ENCODE measurements around the gene ACP7. TPM values are rescaled to one million over a fixed set of nuclear protein-coding genes. Genes with fewer than 3 reads are reported as not detected.
"Not testable (repeated sequence)": the region's sequence is repeated elsewhere in the genome, so short reads cannot be mapped to it uniquely, and the experiment has no call there.

The ACP7 gene
- polyA plus RNA-seq, 1 donor from 2014 or later = not detected

- Mint-ChIP-seq H3K27ac (no peak overlapping the region), H3K9me3 (no peaks in the 10 kb centered on the region), H3K4me1 (no peaks in the 10 kb centered on the region)
Observed at GRCh38 chr19:39110263-39110967, 26.2 kb downstream of the ACP7 start.

DNA sequence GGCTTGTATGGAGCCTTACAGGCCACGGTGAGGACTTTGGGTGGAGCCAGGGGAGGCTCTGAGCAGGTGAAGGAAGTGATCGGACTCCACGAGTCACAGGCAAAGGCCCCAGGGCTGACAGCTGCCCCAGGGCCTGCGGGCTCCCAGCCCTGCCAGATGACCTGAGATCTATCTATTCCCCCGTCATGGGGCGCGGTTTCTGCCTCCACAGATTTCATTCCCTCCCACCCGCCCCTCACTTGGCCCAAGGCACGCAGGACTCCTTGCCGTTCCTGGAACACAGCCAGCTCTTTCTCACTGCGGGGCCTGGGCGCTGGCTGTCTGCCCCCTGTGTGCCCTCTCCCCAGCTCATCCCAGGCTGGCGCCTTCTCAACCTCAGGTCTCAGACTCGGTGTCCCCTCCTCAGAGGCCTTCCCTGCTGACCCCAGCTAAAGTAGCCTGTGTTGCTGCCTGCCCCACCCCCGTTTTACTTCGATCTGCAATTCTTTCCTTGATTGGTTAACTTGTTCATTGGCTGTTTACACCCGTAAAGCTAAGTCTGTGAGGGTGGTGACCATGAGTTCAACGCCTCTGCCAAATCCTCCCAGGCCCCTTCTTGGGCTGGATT, 27.5 kb downstream of the ACP7 start:
- Mint-ChIP-seq H3K9me3 (no peaks in the 10 kb centered on the region), H3K4me3 (no peak overlapping the region), H3K4me1 (no peaks in the 10 kb centered on the region), H3K27ac (peak overlapping the region in 1 of 3 donors; percentile 67), H3K27me3 (peaks cover 10% of the 10 kb centered on the region), H3K36me3 (peaks cover 1% of the 10 kb centered on the region)

More at GRCh38 chr19:39110263-39110967, 26.2 kb downstream of the ACP7 start:
- Mint-ChIP-seq H3K27me3 (peaks cover 9% of the 10 kb centered on the region), H3K36me3 (peaks cover 1% of the 10 kb centered on the region), H3K4me3 (no peak overlapping the region)

DNA sequence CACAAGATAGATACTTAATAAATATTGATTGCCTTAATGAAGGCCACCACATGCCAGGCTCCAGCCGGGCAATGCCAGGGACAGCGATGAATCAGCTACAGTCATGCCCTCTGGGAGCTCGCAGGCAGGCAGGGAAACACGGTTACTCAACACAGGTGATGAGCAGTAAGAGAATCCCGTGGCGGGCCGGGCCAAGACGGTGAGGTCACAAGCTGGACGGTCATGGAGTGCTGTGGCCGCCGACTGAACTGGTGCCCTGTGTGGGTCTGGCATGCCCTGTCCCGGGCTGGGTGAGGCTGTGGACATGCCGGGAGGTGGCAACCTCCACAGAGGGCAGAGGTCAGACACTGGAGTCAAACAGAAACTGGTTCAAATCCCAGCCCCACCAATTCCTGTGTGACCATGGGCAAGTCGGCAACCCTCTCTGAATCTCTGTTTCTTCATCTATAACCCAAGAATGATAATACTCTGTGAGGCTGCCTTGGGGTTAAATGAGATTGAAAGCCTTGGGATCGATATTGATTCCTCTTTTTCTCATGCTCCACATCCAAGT, 28.2 kb downstream of the ACP7 start:
- Mint-ChIP-seq H3K27me3 (peaks cover 10% of the 10 kb centered on the region), H3K4me1 (no peaks in the 10 kb centered on the region), H3K9me3 (no peaks in the 10 kb centered on the region), H3K36me3 (peaks cover 1% of the 10 kb centered on the region), H3K4me3 (no peak overlapping the region), H3K27ac (peak overlapping the region in 1 of 3 donors; percentile 67)

DNA sequence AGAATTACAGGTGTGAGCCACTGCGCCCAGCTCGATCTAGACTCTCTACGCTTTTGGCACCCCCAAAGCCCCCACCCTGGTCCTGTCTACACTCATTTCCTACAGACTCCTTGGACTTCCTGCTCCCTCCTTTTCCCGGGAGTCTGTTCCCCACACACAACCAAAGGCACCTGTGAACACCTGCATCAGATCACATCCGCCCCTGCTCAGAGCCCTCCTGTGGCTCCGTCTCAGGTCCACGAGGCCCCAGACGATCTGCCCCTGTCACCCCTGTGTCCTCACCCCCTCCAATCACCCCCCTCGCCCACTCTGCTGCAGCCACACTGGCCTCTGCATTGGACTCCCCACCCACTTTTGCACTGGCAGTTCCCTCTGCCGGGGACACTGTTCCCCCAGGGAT, 29.0 kb downstream of the ACP7 start:
- H3K27me3 Mint-ChIP-seq = peaks cover 10% of the 10 kb centered on the region
- H3K36me3 Mint-ChIP-seq = peaks cover 1% of the 10 kb centered on the region
- no peak overlapping the region for H3K27ac Mint-ChIP-seq
- peak overlapping the region in 1 of 4 donors; percentile 81 for H3K4me3 Mint-ChIP-seq
- no peaks in the 10 kb centered on the region for H3K9me3 Mint-ChIP-seq
- no peaks in the 10 kb centered on the region for H3K4me1 Mint-ChIP-seq

DNA sequence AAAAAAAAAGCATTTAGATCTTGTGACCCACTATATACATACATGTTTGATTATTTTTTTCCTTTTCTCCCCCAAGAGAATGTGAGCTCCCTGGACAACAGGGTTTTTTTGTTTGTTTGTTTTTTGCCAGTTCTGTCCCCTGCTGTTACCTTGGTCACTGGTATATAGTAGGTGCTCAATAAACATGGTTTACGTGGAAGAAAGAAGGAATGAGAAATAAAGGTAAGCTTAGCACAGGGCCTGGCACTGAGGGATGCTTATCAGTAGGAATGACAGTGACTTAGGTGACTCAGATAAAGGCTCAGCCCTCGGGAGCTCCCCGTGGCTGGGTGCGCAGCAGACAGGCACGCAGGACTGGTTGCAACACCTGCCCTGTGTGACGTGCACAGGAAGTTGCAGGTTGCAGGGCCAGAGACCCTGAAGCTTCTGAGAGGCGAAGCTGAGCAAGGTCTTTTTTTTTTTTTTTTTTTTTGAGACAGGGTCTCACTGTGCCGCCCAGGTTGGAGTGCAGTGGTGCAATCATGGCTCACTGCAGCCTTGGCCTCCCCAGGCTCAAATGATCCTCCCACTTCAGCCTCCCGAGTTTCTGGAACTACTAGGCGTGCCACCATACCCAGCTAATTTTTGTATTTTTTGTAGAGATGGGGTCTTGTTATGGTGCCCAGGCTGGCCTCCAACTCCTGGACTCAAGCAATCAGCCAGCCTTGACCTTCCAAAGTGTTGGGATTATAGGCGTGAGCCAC, 31.1 kb downstream of the ACP7 start:
- H3K4me1 Mint-ChIP-seq = no peaks in the 10 kb centered on the region
- H3K36me3 Mint-ChIP-seq = peaks cover 1% of the 10 kb centered on the region
- H3K27me3 Mint-ChIP-seq = peaks cover 11% of the 10 kb centered on the region
- no peak overlapping the region for H3K4me3 Mint-ChIP-seq
- H3K27ac Mint-ChIP-seq = no peak overlapping the region
- H3K9me3 Mint-ChIP-seq = no peaks in the 10 kb centered on the region

- not testable (repeated sequence) for H3K36me3 Mint-ChIP-seq, H3K27ac Mint-ChIP-seq, H3K4me3 Mint-ChIP-seq, H3K27me3 Mint-ChIP-seq, H3K9me3 Mint-ChIP-seq, H3K4me1 Mint-ChIP-seq
Observed at GRCh38 chr19:39117023-39117422, 32.9 kb downstream of the ACP7 start.

GRCh38 chr19:39119830-39120229, 35.7 kb downstream of the ACP7 start:
- H3K27ac Mint-ChIP-seq = no peak overlapping the region
- peaks cover 4% of the 10 kb centered on the region for H3K27me3 Mint-ChIP-seq
- H3K9me3 Mint-ChIP-seq = no peaks in the 10 kb centered on the region
- peaks cover 9 to 13% (median 12%) of the 10 kb centered on the region in 3 donors for H3K4me1 Mint-ChIP-seq
- H3K36me3 Mint-ChIP-seq = no peaks in the 10 kb centered on the region
- no peak overlapping the region for H3K4me3 Mint-ChIP-seq

GRCh38 chr19:39122934-39123731, 39.0 kb downstream of the ACP7 start:
- Mint-ChIP-seq H3K27me3 (peaks cover 1% of the 10 kb centered on the region), H3K27ac (no peak overlapping the region), H3K4me1 (peaks cover 21 to 24% (median 21%) of the 10 kb centered on the region in 3 donors), H3K9me3 (no peaks in the 10 kb centered on the region), H3K4me3 (peak overlapping the region in 2 of 4 donors; percentile 74 to 86), H3K36me3 (peaks cover 2% of the 10 kb centered on the region)

- Mint-ChIP-seq H3K27me3 (peaks cover 1% of the 10 kb centered on the region), H3K27ac (peak overlapping the region; percentile 40 to 92 (median 74)), H3K4me1 (peaks cover 21 to 25% (median 25%) of the 10 kb centered on the region in 3 donors), H3K4me3 (peak overlapping the region; percentile 43 to 99 (median 62)), H3K9me3 (no peaks in the 10 kb centered on the region), H3K36me3 (peaks cover 2% of the 10 kb centered on the region)
Observed at GRCh38 chr19:39124136-39124764, 40.1 kb downstream of the ACP7 start.

GRCh38 chr19:39125199-39125553, 41.0 kb downstream of the ACP7 start:
- Mint-ChIP-seq H3K27me3 (no peaks in the 10 kb centered on the region), H3K27ac (peak overlapping the region; percentile 92 to 97 (median 95)), H3K36me3 (peaks cover 2% of the 10 kb centered on the region), H3K4me3 (peak overlapping the region; percentile 96 to 99 (median 98)), H3K4me1 (peaks cover 21 to 29% (median 28%) of the 10 kb centered on the region in 3 donors), H3K9me3 (no peaks in the 10 kb centered on the region)

DNA sequence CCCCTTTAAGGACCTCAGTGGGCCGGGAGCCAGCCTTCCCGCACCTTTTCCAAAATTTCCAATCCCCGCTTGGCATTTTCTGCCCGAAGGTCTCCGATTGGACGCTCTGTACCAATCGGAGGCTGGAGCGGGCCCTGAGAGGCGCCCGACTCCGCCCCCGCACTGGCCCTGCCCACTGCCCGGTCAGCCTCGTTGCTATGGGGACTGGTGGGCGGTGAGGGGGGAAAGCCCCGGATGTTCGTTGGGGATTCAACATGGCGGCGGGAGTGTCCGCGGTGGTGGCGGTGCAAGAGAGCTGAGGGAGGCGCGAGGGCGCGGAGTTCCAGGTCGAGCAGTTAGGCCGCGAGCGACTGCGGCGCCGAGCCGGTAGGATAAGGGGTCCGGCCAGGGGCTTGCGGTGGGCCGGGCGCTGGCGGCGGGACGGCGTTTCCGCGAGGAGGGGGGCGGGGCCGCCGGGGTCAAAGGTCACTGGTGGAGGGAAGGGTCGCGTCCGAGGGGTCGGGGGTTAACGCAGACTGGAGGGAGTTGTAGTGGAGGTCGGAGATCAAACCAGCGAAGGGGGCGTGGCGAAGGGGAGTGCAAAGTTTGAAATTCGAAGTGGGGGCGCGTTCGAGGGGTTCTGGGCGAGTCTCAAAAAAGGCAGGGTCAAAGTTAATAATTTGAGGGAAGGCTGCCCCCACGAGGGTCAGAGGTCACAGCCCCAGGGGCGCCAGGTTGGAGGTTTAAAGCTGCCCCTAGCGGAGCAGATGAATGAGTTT, 41.6 kb downstream of the ACP7 start, which contains the start of gene PAK4:
Gene PAK4, plus strand, starts transcription at position 233 of the 758 bp plus-strand sequence. CDS start 43,768 bp downstream, outside the sequence.
- peaks cover 2% of the 10 kb centered on the region for H3K36me3 Mint-ChIP-seq
- no peaks in the 10 kb centered on the region for H3K9me3 Mint-ChIP-seq
- H3K27ac Mint-ChIP-seq = peak within 1 kb of the TSS; percentile 92 to 97 (median 95)
- peaks cover 21 to 32% (median 29%) of the 10 kb centered on the region in 3 donors for H3K4me1 Mint-ChIP-seq
- peak within 1 kb of the TSS; percentile 96 to 99 (median 98) for H3K4me3 Mint-ChIP-seq
- no peaks in the 10 kb centered on the region for H3K27me3 Mint-ChIP-seq

DNA sequence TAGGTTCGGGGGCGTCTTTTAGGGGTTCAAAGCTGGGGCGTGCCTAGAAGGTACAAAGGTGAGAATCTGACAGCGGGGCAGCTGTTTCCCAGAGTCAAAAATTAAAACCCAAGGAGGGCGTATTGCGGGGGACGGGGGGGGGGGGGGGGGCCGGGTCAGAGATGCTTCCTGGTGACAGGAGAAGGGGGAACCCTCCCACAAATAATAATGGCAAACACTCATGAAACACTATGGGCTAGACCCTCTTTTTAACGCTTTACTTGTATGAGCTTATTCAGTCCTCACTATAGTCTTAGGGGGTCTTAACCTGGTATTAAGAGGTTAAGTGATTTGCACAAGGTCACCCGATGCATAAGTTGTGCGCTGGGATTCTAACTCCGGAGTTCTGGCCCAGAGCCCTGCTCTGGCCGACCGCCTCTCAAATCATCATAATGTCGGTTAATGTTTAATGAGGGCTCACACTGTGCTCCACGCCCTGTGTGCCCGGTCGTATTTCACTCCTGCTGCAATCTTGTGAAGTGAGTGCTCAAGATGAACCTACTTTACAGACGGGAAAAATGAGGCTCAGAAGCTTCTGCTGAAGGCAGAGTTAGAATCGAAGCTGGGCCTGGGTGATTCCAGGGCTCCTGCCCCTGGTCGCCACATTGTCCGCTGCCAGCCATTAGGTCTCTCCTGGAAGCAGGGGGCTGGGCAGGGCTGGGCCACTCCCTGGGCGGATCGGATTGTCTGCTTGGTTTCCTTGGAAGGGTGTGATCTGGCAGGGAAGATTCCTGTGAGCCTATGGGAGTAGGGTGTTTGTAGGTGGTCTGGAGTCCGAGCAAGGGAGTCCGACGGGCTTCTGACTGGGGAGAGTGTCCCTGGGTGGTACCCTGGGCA, 42.4 kb downstream of the ACP7 start:
- H3K4me3 Mint-ChIP-seq = peak overlapping the region; percentile 96 to 99 (median 98)
- H3K36me3 Mint-ChIP-seq = peaks cover 2% of the 10 kb centered on the region
- H3K4me1 Mint-ChIP-seq = peaks cover 21 to 37% (median 33%) of the 10 kb centered on the region in 3 donors
- no peaks in the 10 kb centered on the region for H3K9me3 Mint-ChIP-seq
- no peaks in the 10 kb centered on the region for H3K27me3 Mint-ChIP-seq
- peak overlapping the region; percentile 92 to 97 (median 95) for H3K27ac Mint-ChIP-seq

Measured in IgD-negative memory B cell (primary cell).